Skin epidermis (tissue), 12 donors: ENCODE results near the gene NETO1.

Experiments
- H3K27ac ChIP-seq, 21 experiments: fragments of 200-600 bp; sonication (generic) in 11 of 21; one replicate each; pipeline ENCODE4 v1.5.0; 2020; ENCODE audit warnings: mild to moderate bottlenecking in 3 of 21, inconsistent platforms in 2 of 21, moderate library complexity in 2 of 21
- H3K4me3 ChIP-seq, 7 experiments: fragments of 200-600 bp; sonication (generic) in 2 of 7; one replicate each; pipeline ENCODE4 v1.5.0; 2020; ENCODE audit warnings: inconsistent platforms in 2 of 7, mild to moderate bottlenecking in 2 of 7, moderate library complexity in 1 of 7

Gene NETO1

GRCh38 chr18:72848503-72849237, 19.1 kb downstream of the NETO1 start:
- Histone ChIP-seq H3K27ac (no peak overlapping the region), H3K4me3 (no peak overlapping the region)

GRCh38 chr18:72847771-72848170, 20.0 kb downstream of the NETO1 start:
- H3K27ac ChIP-seq: no peak overlapping the region

GRCh38 chr18:72846736-72847533, 20.9 kb downstream of the NETO1 start:
- H3K27ac ChIP-seq: no peak overlapping the region
- no peak overlapping the region for H3K4me3 ChIP-seq

More at GRCh38 chr18:72847771-72848170, 20.0 kb downstream of the NETO1 start:
- no peak overlapping the region for H3K4me3 ChIP-seq

GRCh38 chr18:72843743-72844142, 24.0 kb downstream of the NETO1 start:
- no peak overlapping the region for H3K27ac ChIP-seq

GRCh38 chr18:72840109-72840508, 27.7 kb downstream of the NETO1 start:
- H3K4me3 ChIP-seq: no peak overlapping the region
- H3K27ac ChIP-seq: no peak overlapping the region

More at GRCh38 chr18:72843743-72844142, 24.0 kb downstream of the NETO1 start:
- no peak overlapping the region for H3K4me3 ChIP-seq

- Histone ChIP-seq H3K4me3 (no peak overlapping the region), H3K27ac (no peak overlapping the region)
Observed at GRCh38 chr18:72834731-72835130, 33.1 kb downstream of the NETO1 start.

- H3K4me3 ChIP-seq: no peak overlapping the region
- no peak overlapping the region for H3K27ac ChIP-seq
Observed at GRCh38 chr18:72833471-72833870, 34.3 kb downstream of the NETO1 start.

- no peak overlapping the region for H3K4me3 ChIP-seq
- H3K27ac ChIP-seq: no peak overlapping the region
Observed at GRCh38 chr18:72830109-72830508, 37.7 kb downstream of the NETO1 start.

GRCh38 chr18:72828601-72829000, 39.2 kb downstream of the NETO1 start:
- Histone ChIP-seq H3K27ac (no peak overlapping the region), H3K4me3 (no peak overlapping the region)

- H3K27ac ChIP-seq: no peak overlapping the region
Observed at GRCh38 chr18:72826736-72827135, 41.1 kb downstream of the NETO1 start.

GRCh38 chr18:72823345-72823744, 44.4 kb downstream of the NETO1 start:
- no peak overlapping the region for H3K4me3 ChIP-seq
- no peak overlapping the region for H3K27ac ChIP-seq

More at GRCh38 chr18:72826736-72827135, 41.1 kb downstream of the NETO1 start:
- no peak overlapping the region for H3K4me3 ChIP-seq

GRCh38 chr18:72822202-72822601, 45.6 kb downstream of the NETO1 start:
- no peak overlapping the region for H3K4me3 ChIP-seq

GRCh38 chr18:72820571-72820970, 47.2 kb downstream of the NETO1 start:
- no peak overlapping the region for H3K4me3 ChIP-seq
- no peak overlapping the region for H3K27ac ChIP-seq

More at GRCh38 chr18:72822202-72822601, 45.6 kb downstream of the NETO1 start:
- no peak overlapping the region for H3K27ac ChIP-seq

- no peak overlapping the region for H3K4me3 ChIP-seq
- no peak overlapping the region for H3K27ac ChIP-seq
Observed at GRCh38 chr18:72819050-72819449, 48.7 kb downstream of the NETO1 start.

- no peak overlapping the region for H3K27ac ChIP-seq
- H3K4me3 ChIP-seq: no peak overlapping the region
Observed at GRCh38 chr18:72811047-72811446, 56.7 kb downstream of the NETO1 start.

GRCh38 chr18:72808680-72809079, 59.1 kb downstream of the NETO1 start:
- no peak overlapping the region for H3K27ac ChIP-seq
- H3K4me3 ChIP-seq: no peak overlapping the region

- Histone ChIP-seq H3K4me3 (no peak overlapping the region), H3K27ac (no peak overlapping the region)
Observed at GRCh38 chr18:72799106-72799505, 68.7 kb downstream of the NETO1 start.

GRCh38 chr18:72783530-72783929, 84.3 kb downstream of the NETO1 start:
- H3K4me3 ChIP-seq: no peak overlapping the region
- H3K27ac ChIP-seq: no peak overlapping the region

- Histone ChIP-seq H3K4me3 (no peak overlapping the region), H3K27ac (no peak overlapping the region)
Observed at GRCh38 chr18:72774914-72775313, 92.9 kb downstream of the NETO1 start.

GRCh38 chr18:72772916-72773315, 94.9 kb downstream of the NETO1 start:
- H3K4me3 ChIP-seq: no peak overlapping the region
- H3K27ac ChIP-seq: no peak overlapping the region

GRCh38 chr18:72768681-72769229, 99.0 kb downstream of the NETO1 start:
- Histone ChIP-seq H3K4me3 (no peak overlapping the region), H3K27ac (no peak overlapping the region)
